Activated CD4-positive, alpha-beta T cell treated with anti-CD3 and anti-CD28 coated beads, Interleukin-2, amount 50 U/mL, for 48 hours (primary cell): ENCODE results near the gene PTGER3.

ENCODE experiments used
- DNase-seq, 2 experiments: peaks; one replicate each; pipeline ENCODE4 v3.0.0-alpha.2; 2020

The PTGER3 gene

GRCh38 chr1:71049951-71050598 is 2.5 kb upstream of the PTGER3 start:
- DNase-seq = no peak

- DNase-seq = peak; percentile 11 to 22
These were observed 553 bp downstream of the PTGER3 start for GRCh38 chr1:71046891-71047634.

DNA sequence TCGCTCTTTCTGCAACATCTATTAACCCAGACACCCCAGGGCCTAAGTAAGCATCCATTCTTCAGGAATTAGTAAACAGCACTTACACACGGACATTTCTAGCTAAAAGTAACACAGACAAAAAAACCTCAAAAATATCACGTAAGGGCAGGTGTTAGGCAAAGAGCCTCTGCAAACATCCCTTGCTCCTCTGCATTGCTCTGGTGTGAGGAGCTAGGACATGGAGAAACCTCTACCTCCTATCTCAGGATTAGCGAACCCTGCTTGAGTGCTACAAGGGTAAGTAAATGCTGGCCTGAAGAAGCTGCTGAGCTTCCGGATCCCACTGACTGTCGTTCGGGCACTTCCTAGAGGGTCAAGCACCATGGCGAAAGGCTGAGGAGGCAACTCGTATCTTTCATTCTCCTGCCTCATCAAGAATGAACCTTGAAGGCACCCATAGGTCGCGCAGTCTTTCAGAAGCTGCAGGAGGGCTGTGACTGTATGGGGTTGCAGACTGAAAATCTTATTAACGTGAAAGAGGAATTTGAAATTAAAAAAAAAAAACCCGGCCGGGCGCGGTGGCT is 2.1 kb downstream of the PTGER3 start:
- DNase-seq = no peak

- no peak for DNase-seq
These were observed 2.8 kb downstream of the PTGER3 start for GRCh38 chr1:71044833-71045232.

- DNase-seq = no peak
These were observed 4.6 kb downstream of the PTGER3 start for GRCh38 chr1:71043065-71043464.

DNA sequence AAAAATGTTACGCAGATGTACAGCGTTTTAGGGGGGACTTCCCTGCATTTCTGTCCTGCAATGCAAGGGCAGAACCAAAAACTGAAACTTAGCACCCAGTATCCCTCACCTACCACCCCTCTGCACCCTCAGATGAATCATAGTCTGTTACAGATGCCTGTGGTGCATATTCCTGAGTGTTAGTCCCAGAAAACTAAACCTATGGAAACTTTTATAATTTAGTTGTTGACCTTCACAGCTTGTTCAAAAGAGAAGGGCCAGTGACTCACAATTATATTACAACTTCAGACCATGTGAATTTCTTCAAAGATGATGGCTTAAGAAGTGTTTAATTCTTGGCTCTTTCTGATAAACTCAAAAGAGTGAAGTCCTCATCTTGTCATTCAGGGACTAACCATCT is 5.8 kb downstream of the PTGER3 start:
- DNase-seq = no peak

DNA sequence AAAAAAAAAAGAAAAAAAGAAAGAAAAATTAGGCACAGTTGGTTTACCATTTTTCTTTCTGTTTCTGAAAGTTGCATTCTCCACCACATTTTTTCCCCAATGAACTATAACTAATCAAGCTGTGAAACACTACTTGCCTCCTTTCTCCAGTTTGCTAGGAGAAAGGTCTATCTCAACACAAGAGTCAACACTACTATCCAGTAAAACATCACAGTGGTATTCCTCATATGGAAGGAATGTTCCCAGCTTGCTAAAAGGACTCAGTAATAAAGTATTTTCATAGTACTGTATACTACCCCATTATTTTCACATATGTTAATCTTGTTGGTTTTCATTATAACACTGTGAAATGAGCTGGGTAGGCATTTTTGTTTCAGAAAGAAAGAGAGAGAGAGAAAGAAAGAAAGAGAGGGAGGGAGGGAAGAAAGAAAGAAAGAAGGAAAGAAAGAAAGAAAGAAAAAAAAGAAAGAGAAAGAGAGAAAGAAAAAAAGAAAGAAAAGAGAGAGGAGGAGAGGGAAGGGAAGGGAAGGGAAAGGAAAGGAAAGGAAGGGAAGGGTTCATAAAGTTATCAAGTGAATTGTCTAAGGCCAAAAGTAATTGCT is 7.9 kb downstream of the PTGER3 start:
- no peak for DNase-seq

- DNase-seq = no peak
These were observed 8.7 kb downstream of the PTGER3 start for GRCh38 chr1:71038942-71039341.

DNA sequence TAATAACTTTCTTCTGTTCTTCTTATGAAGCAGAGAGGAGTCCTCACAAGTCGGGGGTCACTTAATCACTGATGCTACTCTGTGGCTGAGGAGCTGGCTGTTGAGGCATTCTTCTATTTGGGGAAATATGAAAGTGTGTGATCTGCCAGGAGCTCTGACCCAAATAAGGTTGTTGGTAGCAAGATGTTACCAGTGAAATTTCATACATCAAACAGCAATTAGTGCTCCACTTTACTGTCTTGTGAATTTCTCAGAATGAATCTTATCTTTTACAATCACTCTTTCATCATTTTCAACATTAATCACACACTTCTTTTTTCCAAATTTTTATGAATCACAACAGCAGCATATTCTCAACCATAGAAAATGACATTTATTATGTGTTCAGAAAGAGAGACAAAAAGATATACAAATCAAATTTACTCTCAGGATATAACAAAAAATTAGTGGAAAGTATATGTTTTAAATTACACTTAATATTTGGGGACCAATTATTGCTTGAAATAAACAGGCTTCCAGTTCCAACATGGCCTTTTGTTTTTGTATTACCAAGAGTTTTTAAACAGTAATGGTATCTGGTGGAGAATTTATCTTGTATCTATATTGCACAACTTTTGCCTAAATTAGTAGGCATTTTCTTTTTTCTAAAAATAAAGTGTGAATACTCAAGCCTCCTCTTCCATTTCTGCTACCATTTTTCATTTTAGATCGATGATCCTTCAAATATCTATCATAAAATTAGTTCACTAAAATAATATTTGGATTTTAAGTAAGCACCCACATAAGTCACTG is 9.6 kb downstream of the PTGER3 start:
- DNase-seq = no peak

- DNase-seq = no peak
These were observed 10.6 kb downstream of the PTGER3 start for GRCh38 chr1:71037066-71037465.

- no peak for DNase-seq
These were observed 14.5 kb downstream of the PTGER3 start for GRCh38 chr1:71033136-71033535.

DNA sequence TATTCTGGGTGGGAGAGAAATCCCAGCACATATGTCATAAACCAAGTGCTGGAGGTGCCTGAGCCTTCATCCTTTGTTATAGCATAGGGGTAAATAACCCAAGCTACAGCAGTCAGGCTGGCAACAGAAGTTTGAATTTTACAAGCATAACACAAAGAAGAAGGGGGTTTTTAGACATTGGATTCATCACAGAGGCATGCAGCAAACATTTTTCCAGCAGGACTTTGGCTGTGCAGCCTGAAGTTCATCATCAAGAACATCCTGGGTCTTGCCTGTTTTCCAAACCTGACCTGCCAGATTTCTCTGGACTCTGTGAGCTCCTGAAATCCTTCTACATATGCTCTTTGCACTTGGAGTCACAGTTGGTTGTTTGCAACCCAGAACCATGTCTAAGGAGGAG is 16.2 kb downstream of the PTGER3 start:
- no peak for DNase-seq

DNA sequence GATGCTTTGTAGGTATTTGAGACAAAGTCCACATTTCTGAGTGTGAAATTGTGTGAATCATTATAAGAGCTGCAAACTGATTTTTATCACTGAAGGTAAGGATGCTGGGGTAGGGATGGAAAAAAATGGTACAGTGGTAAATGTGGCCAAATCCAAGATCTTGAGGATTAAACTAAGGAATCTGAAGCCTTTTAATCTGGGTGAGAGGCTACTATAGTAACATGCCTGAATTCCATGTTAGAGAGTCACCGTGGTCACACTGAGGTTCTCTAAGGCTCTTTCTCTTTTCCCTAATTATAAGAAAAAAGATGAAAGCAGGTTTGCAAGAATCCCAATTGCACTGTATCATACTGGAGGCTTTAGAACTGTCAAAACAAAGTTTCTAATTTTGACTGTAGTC is 17.6 kb downstream of the PTGER3 start:
- no peak for DNase-seq

DNA sequence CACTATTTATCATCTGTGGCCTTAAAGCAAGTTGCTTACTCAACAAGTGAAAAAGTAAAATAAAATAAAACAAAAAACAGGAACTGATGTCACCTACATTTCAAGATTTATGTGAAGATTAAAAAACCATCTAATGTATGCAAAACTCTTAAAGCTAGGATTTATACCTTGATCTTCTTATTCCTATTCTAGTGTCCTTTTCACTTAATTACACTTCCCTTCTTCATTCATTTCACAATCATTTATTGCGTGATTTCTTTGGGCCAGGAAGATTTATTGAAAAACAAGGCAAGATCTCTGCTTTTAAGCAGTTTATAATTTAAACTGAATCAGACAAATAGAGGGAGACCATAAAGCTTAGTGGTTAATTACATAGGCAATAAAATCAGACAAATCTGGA is 18.6 kb downstream of the PTGER3 start:
- DNase-seq = no peak

DNA sequence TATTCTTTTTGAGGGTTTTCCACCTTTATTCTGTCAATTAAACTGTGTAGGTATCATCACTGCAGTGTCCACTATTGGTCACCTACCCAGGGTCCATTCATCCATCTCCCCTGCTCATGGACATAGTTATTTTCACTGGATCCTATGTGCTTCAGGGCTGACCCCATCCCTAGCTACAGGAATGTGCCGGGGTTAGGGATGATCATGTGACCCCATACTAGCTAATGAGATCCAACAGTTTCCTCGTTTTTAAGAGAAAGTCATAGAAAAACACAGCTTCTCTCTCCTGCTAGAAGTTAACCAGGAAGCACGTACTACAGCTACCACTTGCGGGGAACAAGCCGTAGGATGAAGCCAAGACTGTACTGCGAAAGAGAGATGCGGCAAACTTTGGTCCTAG is 19.6 kb downstream of the PTGER3 start:
- no peak for DNase-seq

GRCh38 chr1:71026093-71026492 is 21.5 kb downstream of the PTGER3 start:
- DNase-seq = no peak

GRCh38 chr1:71023515-71023914 is 24.1 kb downstream of the PTGER3 start:
- DNase-seq = no peak

GRCh38 chr1:71019233-71019969 is 28.2 kb downstream of the PTGER3 start:
- DNase-seq = no peak

DNA sequence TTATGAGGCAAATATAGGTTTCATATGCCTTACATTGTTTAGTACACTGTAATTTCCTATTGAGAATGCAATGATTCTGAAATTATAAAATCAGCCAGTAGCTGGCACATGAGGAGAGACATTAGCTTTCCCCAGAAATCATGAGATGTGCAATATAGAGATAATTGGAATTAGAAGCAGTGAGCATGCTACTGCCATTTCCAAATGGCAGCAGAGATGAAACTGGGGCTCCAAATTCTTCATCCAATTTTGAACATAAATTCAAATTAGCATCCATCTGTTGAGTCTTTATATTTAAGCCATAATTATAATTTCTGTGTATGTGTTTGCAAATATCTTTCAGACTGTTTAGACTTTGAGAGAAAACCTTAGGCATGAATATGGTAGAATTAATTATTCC is 28.8 kb downstream of the PTGER3 start:
- DNase-seq = no peak

- no peak for DNase-seq
These were observed 31.9 kb downstream of the PTGER3 start for GRCh38 chr1:71015745-71016144.

GRCh38 chr1:71014178-71014579 is 33.4 kb downstream of the PTGER3 start:
- DNase-seq = no peak

DNA sequence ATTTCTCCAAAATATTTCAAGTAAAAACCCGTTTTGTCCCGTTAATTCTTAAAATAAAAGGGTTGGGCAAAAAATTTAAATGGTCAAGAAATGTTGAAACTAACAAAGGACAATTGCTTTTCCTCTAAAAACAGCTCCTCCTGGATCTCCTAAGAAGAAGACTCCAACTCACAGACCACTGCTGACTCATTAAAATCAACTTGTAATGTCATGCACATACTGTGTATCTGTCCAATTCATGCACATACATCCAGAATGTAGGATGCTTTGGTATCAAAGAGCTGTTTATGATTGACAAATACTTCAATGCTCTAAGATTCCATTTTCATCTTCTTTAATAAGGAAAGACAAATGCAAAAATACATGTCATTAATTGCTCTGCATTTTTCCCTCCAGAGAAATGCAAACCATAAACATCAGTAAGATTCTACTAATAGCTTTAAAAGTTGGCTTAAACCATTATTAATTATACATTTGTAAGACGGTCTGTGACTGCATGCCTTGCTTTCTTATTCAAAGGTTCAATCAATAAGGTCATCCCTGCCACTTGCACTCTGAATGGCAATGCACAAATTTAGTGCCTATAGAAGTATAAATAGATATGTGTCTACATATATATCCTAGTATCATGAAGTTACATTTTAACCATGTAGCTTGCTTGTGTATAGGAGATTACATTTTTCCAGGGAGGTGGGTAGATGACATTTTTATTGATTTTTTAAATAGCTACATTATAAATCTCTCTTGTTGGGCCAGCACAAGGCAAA is 44.7 kb downstream of the PTGER3 start:
- no peak for DNase-seq
